Subcutaneous preadipocyte (primary cell): ENCODE data around the gene TYW3. TPM values are rescaled to one million over a fixed set of nuclear protein-coding genes. Genes with fewer than 3 reads are reported as not detected.

Experiments used
- total RNA-seq: library from RNA; depleted of rRNA; stranded (reverse); fragments of >200 nt; gene quantifications from 2 replicates; pipeline ENCODE4 v1.2.3, GENCODE V29; 2012

TYW3 gene, protein sequence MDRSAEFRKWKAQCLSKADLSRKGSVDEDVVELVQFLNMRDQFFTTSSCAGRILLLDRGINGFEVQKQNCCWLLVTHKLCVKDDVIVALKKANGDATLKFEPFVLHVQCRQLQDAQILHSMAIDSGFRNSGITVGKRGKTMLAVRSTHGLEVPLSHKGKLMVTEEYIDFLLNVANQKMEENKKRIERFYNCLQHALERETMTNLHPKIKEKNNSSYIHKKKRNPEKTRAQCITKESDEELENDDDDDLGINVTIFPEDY
- total RNA-seq = 18.7 and 22.9 TPM in 2 replicates

DNA sequence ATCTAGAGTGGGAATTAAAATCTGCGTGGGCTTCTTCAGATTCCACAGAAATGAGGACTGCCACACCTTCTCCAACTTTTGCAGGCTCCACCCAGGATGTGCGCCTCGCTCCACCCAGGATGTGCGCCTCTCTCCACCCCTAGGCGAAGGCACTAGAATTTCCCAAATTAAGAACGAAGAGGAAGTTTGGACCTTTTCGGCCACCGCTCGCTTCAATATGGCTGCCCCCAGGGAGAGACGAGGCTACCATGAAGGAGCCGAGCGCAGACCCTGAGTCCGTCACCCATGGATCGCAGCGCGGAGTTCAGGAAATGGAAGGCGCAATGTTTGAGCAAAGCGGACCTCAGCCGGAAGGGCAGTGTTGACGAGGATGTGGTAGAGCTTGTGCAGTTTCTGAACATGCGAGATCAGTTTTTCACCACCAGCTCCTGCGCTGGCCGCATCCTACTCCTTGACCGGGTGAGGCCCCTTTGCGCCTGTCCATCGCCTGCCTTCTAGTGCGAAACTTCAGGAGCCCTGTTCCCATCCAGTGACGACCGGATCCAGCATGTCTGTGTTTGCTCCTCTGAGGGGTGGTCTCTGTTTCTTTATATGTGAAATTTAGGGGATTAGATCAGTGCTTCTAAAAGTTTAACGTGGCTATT, at the start of gene TYW3, which contains the start of gene CRYZ:
TSS of gene TYW3 (plus strand) at position 193 of the 644 bp plus-strand sequence. CDS start at position 286, 93 bp downstream.
TSS of gene CRYZ (minus strand) at position 91 of the 644 bp plus-strand sequence. CDS start 8,229 bp downstream, outside the sequence.

Other genes with a start within 250 kb of the TYW3 start
- gene LRRC53, start 220.5 kb upstream of the TYW3 start, total RNA-seq = not detected in 2 replicates
- not detected in 2 replicates for gene ERICH3, start 59.4 kb upstream of the TYW3 start, total RNA-seq
- gene CRYZ, start 102 bp upstream of the TYW3 start, total RNA-seq = 20.6 and 26.2 TPM in 2 replicates